Keratinocyte (primary cell): ENCODE measurements around the gene CHMP6. TPM values are rescaled to one million over a fixed set of nuclear protein-coding genes. Genes with fewer than 3 reads are reported as not detected.

ENCODE experiments used
- DNase-seq: peaks from one replicate; pipeline ENCODE4 v3.0.0-alpha.2; 2011; ENCODE audit warnings: low read depth, missing footprints, low spot score
- FAIRE-seq: peaks from 2 replicates; lab custom pipeline; 2011; peaks lifted over from hg19 to GRCh38; lab: Jason Lieb, UNC
- H2AFZ ChIP-seq: 2 replicates; pipeline ENCODE4 v1.6.0; 2012; ENCODE audit warnings: low read length, control low read depth, inconsistent platforms; ENCODE audit not compliant: control insufficient read depth
- H3K27ac ChIP-seq: 2 replicates; pipeline ENCODE4 v1.5.1; 2011; ENCODE audit warnings: low read length; ENCODE audit not compliant: control insufficient read depth, insufficient read depth
- H3K27me3 ChIP-seq: 3 replicates; pipeline ENCODE4 v1.6.0; 2011; ENCODE audit warnings: low read length; ENCODE audit not compliant: control insufficient read depth, insufficient read depth; ENCODE audit errors: extremely low read depth
- H3K36me3 ChIP-seq, 2 experiments: 2 replicates in 1 of 2; 3 replicates in 1 of 2; pipeline ENCODE4 v1.5.1; 2011; ENCODE audit warnings: low read length in 2 of 2, mild to moderate bottlenecking in 1 of 2; ENCODE audit not compliant: control insufficient read depth in 2 of 2, insufficient read depth in 2 of 2; ENCODE audit errors: extremely low read depth in 1 of 2
- H3K4me1 ChIP-seq: 3 replicates; pipeline ENCODE4 v1.5.1; 2011; ENCODE audit warnings: low read length; ENCODE audit not compliant: control insufficient read depth, insufficient read depth; ENCODE audit errors: extremely low read depth
- H3K4me2 ChIP-seq: 3 replicates; pipeline ENCODE4 v1.6.0; 2011; ENCODE audit warnings: low read depth, low read length; ENCODE audit not compliant: control insufficient read depth, insufficient read depth; ENCODE audit errors: extremely low read depth
- H3K4me3 ChIP-seq, 3 experiments: fragments of 200-600 bp in 1 of 3; sonication (generic) in 1 of 3; 2 replicates in 2 of 3; 3 replicates in 1 of 3; pipeline ENCODE4 v1.5.1; 2011 to 2016; ENCODE audit warnings: low read length in 3 of 3, mild to moderate bottlenecking in 3 of 3, control low read depth in 2 of 3, inconsistent platforms in 1 of 3, low read depth in 1 of 3, mixed read lengths in 1 of 3, mixed run types in 1 of 3, moderate library complexity in 1 of 3; ENCODE audit not compliant: control insufficient read depth in 2 of 3, insufficient read depth in 2 of 3; ENCODE audit errors: extremely low read depth in 1 of 3
- H3K79me2 ChIP-seq: 2 replicates; pipeline ENCODE4 v1.6.0; 2012; ENCODE audit warnings: low read length; ENCODE audit not compliant: control insufficient read depth, insufficient read depth
- H3K9ac ChIP-seq: 3 replicates; pipeline ENCODE4 v1.6.0; 2011; ENCODE audit warnings: low read length; ENCODE audit not compliant: control insufficient read depth, insufficient read depth; ENCODE audit errors: extremely low read depth
- H3K9me1 ChIP-seq: 3 replicates; pipeline ENCODE4 v1.6.0; 2011; ENCODE audit warnings: low read length; ENCODE audit not compliant: control insufficient read depth, insufficient read depth; ENCODE audit errors: extremely low read depth
- H3K9me3 ChIP-seq: 2 replicates; pipeline ENCODE4 v1.5.1; 2012; ENCODE audit warnings: low read depth, low read length; ENCODE audit not compliant: control insufficient read depth
- H4K20me1 ChIP-seq: 3 replicates; pipeline ENCODE4 v1.6.0; 2011; ENCODE audit warnings: low read length; ENCODE audit not compliant: control insufficient read depth, insufficient read depth; ENCODE audit errors: extremely low read depth
- CTCF ChIP-seq, 3 experiments: IDR thresholded peaks in 1 of 3; conservative IDR thresholded peaks in 1 of 3; optimal IDR thresholded peaks in 1 of 3; 2 replicates in 2 of 3; 3 replicates in 1 of 3; pipeline versions ENCODE3 to v1.5.1; 2011; ENCODE audit warnings: low read length in 3 of 3, mild to moderate bottlenecking in 3 of 3, moderate library complexity in 2 of 3, control low read depth in 1 of 3, inconsistent platforms in 1 of 3; ENCODE audit not compliant: insufficient read depth in 2 of 3; ENCODE audit errors: extremely low read depth in 1 of 3
- EZH2 ChIP-seq: IDR thresholded peaks from one replicate; pipeline ENCODE4 v1.6.1; 2012; ENCODE audit warnings: inconsistent platforms, mild to moderate bottlenecking, low read length, moderate library complexity
- dilution Hi-C: fragments of 300-500 bp; cut with MboI; formaldehyde crosslinking; loops from one replicate; pipeline ENCODE4 v1.7.0; 2020; ENCODE audit warnings: low sequenced_read_pairs; ENCODE audit not compliant: extremely low pct_ligation_motif_present
- polyA plus RNA-seq, 5 experiments: library from polyadenylated mRNA; depleted of rRNA in 3 of 5; stranded (reverse) in 3 of 5; stranded (forward) in 1 of 5; unstranded in 1 of 5; fragments of >200 nt; gene quantifications; 1 replicate in 1 of 5; 2 replicates in 3 of 5; 3 replicates in 1 of 5; pipeline versions ENCODE4 v1.2.1 to v1.2.3, GENCODE V29; 2011 to 2012; ENCODE audit warnings: missing spikeins in 2 of 5, low read depth in 1 of 5, low replicate concordance in 1 of 5

Gene CHMP6
- polyA plus RNA-seq, 1 donor (not counting 4 experiments of a cell fraction or from before 2014, with no cell fraction given) = 20.9 TPM

GRCh38 chr17:81035521-81036196 lies 44.0 kb downstream of the CHMP6 start:
- no peak for FAIRE-seq
- H3K4me1 ChIP-seq = peaks cover 44% of the 10 kb centered on the region

GRCh38 chr17:81036197-81036941 lies 44.7 kb downstream of the CHMP6 start:
- Histone ChIP-seq H3K4me1 (peaks cover 51% of the 10 kb centered on the region), H3K9ac (peak overlapping the region; percentile 89), H3K27ac (peak overlapping the region; percentile 73)

More at GRCh38 chr17:81035521-81036196, 44.0 kb downstream of the CHMP6 start:
- Histone ChIP-seq H2AFZ (no peak overlapping the region), H3K9ac (peak overlapping the region; percentile 89), H4K20me1 (peaks cover 45% of the 10 kb centered on the region), H3K27me3 (peaks cover 8% of the 10 kb centered on the region), H3K9me1 (peaks cover 6% of the 10 kb centered on the region), H3K36me3 (peaks cover 10 to 22% of the 10 kb centered on the region in 2 experiments), H3K4me3 (peak overlapping the region; percentile 83 to 84 (median 83)), H3K9me3 (no peaks in the 10 kb centered on the region), H3K79me2 (peaks cover 57% of the 10 kb centered on the region), H3K27ac (peak overlapping the region; percentile 73), H3K4me2 (peak overlapping the region; percentile 99)
- DNase-seq = no peak
- dilution Hi-C loops = no loop called here
- no peak for TF ChIP-seq CTCF (optimal IDR thresholded peaks at IDR 0.05 in 1 of 3, IDR thresholded peaks at IDR 0.05 in 1 of 3, conservative IDR thresholded peaks at IDR 0.05 in 1 of 3; ENCODE audit: extremely low read depth in 1 of 3, insufficient read depth in 2 of 3, low read length in 3 of 3)
- no peak for TF ChIP-seq EZH2

More at GRCh38 chr17:81036197-81036941, 44.7 kb downstream of the CHMP6 start:
- DNase-seq (no peak), FAIRE-seq (no peak)
- Histone ChIP-seq H3K79me2 (peaks cover 64% of the 10 kb centered on the region), H2AFZ (no peak overlapping the region), H4K20me1 (peaks cover 47% of the 10 kb centered on the region), H3K36me3 (peaks cover 10 to 22% of the 10 kb centered on the region in 2 experiments), H3K9me1 (peaks cover 8% of the 10 kb centered on the region), H3K27me3 (peaks cover 1% of the 10 kb centered on the region), H3K4me2 (peak overlapping the region; percentile 99), H3K9me3 (no peaks in the 10 kb centered on the region), H3K4me3 (peak overlapping the region; percentile 83 to 84 (median 83))
- dilution Hi-C loops = no loop called here
- TF ChIP-seq EZH2 = no peak
- no peak for TF ChIP-seq CTCF (optimal IDR thresholded peaks at IDR 0.05 in 1 of 3, IDR thresholded peaks at IDR 0.05 in 1 of 3, conservative IDR thresholded peaks at IDR 0.05 in 1 of 3; ENCODE audit: extremely low read depth in 1 of 3, insufficient read depth in 2 of 3, low read length in 3 of 3)
